ENCODE results near the gene MYO1B.
A peak's percentile ranks its signal among the peaks of the same experiment; 100 is the strongest.

MYO1B gene

DNA sequence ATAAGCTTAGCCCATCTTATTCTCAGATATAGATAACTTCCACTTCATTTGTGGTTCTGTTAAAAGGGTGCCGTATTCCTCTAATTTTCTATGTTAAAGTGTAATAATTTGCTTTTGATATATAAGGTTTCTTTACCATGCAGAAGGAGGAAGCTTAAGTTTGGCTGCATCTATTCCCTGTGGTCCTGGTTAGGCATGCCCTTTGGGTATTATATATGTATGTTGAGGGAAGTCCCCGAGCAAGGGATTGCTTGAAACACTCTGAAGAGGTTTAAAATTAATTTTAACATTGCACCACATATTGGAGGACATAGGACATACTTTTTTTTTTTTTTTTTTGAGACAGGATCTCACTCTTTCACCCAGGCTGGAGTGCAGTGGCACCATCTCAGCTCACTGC, 16.9 kb upstream of the MYO1B start:
- no peak for DNase-seq

GRCh38 chr2:191228861-191229260, 16.3 kb upstream of the MYO1B start:
- no peak for DNase-seq

GRCh38 chr2:191230174-191230573, 15.0 kb upstream of the MYO1B start:
- DNase-seq, result peak; percentile 53 to 88

DNA sequence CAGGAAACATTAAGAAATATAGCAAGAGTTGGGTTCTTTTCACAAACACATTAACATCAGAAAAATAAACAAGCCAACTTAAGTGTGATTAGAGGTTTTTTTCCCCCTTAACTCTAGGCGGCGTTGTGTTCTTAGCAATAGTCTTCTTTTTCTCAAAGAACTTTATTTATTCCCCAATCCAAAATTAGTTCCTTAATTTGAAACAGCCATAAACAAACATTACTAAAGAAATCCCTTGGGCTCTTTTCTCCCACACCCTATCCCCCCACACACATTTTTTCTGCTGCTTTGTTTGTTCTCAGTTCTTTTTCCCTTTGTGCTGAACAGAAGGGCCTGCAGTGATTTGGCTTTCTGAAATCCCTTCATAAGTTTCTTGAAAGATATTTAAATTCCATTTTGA, 13.2 kb upstream of the MYO1B start:
- DNase-seq, result peak in 1 of 2 donors; percentile 23

DNA sequence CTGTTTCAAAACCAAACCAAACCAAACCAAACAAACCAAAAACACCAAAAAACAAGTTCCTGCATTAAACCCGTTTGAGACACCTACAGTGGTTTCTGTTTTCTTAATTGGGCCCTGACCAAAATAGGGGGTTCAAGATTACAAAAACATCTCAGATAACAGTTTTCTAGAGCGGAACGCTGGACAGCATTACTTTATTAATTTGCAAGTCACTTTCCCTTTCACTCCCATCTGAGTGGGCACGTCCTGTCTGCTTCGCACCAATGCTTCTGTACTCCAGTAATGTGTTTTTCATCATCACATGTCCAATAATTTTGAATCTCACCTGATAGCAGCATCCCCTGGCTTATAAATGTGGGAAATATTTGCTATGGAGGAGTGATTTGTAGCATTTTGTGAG, 11.7 kb upstream of the MYO1B start:
- DNase-seq, result no peak

DNA sequence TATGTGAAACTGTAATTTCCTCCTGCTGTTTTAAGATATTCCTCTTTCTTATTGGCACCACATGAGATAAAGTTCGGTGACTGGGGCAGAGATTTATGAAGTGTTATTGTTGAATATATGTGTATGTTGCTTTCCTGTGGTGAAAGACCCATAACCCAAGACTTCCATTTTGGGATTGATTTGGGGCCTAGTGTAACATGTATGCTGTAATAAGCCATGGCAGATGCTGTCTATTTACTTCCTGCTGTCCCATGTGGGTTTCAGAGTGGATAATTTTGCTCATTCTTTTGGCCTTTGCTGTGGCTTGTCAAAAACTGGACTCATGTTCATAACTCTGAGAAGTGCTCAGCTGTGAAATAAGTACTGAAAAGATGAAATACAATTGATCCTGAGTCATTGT, 10.8 kb upstream of the MYO1B start:
- DNase-seq, result no peak

DNA sequence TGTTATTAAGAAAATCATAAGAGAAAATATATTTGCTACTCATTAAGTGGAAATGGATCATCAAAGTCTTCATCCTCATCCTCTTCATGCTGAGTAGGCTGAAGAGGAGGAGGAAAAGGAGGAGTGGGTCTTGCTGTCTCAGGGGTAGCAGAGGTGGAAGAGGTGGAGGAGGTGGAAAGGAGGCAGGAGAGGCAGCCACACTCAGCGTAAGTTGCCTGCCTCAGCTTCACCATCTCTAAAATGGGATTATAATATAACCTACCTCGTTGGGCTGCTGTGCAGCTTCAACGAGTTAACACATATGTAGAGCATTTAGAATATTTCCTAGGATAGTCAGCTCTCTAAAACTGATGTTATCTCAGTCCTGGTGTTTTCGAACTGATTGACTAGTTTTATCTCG, 4.3 kb upstream of the MYO1B start:
- DNase-seq, result no peak

DNA sequence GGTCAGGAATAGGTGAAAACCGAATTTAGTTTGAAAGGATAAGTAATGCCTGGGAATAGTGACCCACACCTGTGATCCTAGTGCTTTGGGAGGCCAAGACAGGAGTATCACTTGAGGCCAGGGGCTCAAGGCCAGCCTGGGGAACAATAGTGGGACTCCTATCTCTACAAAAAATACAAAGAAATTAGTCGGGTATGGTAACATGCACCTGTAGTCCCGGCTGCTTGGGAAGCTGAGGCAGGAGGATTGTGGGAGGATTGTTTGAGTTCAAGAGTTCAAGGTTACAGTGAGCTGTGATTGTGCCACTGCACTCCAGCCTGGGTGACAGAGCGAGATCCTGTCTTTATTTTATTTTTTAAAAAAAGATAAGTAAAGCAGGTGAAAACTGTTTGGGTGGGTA, 3.8 kb upstream of the MYO1B start:
- DNase-seq, result no peak

DNA sequence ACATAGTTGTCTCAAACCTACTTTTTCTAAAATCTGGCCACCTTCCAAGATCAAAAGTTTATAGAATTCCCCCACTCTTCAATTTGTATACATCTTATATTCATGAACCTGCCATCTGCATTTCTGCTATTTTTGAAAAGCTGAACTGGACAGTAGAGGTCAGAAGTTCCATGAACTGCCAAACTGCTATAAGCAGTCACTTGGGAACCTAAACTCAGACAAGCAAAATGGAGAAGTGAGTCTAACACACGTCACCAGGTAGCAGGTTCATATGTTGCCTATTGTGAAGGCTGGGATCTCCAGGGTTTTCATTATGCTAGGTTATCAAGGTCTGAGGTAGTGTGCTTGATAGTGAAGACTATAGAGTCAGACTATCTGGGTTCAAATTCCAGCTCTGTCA, 2.0 kb upstream of the MYO1B start:
- DNase-seq, result no peak

GRCh38 chr2:191244350-191244749, 854 bp upstream of the MYO1B start:
- DNase-seq, result no peak

GRCh38 chr2:191245869-191246531, 796 bp downstream of the MYO1B start:
- DNase-seq, result no peak

- no peak for DNase-seq
These were observed 1.7 kb downstream of the MYO1B start for GRCh38 chr2:191246820-191247380.

GRCh38 chr2:191247381-191248057, 2.3 kb downstream of the MYO1B start:
- peak; percentile 80 to 97 for DNase-seq

GRCh38 chr2:191249156-191249813, 4.1 kb downstream of the MYO1B start:
- peak in 1 of 2 donors; percentile 55 for DNase-seq

- DNase-seq, result no peak
These were observed 5.2 kb downstream of the MYO1B start for GRCh38 chr2:191250400-191250799.

DNA sequence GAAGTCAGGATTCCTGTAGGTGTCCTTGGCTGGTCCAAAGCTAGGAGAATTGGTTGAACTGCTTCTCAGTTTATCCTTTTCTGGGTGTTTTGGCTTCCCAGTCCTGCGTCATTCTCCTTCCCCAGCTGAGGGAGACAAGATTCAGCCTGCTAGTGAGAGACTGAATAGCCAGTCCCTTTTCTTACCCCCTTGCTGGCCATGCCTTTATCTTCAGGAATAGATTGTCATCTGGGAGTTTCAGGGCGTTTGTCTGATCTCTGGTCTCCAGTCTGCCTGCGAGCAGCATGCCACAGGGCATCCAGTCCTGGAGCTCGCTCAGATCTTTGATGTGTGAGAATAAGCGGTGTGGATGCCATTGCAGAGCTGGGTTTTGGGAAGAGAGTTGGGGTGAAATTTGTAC, 5.8 kb downstream of the MYO1B start:
- no peak for DNase-seq

GRCh38 chr2:191252699-191253098, 7.5 kb downstream of the MYO1B start:
- DNase-seq, result no peak

- peak in 1 of 2 donors; percentile 21 for DNase-seq
These were observed 8.3 kb downstream of the MYO1B start for GRCh38 chr2:191253476-191253875.

DNA sequence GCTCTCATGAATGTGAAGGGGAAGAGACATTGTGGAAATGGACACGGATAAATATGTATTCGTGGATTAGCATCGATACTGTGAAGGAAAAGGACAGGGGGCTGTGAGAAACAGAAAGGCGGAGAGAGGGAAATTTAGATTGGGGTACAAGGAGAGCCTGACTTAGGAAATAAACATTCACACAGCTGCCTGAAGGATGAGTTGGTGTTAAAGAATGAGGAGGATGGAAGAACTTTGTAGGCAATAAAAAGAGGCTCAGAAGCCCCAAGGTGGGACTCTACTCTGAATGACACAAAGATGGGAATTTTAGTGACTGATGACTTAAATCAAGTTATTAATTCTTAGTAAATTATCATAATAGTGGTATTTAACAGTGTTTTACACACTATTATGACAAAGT, 10.1 kb downstream of the MYO1B start:
- no peak for DNase-seq

- no peak for DNase-seq
These were observed 10.6 kb downstream of the MYO1B start for GRCh38 chr2:191255756-191256312.

DNA sequence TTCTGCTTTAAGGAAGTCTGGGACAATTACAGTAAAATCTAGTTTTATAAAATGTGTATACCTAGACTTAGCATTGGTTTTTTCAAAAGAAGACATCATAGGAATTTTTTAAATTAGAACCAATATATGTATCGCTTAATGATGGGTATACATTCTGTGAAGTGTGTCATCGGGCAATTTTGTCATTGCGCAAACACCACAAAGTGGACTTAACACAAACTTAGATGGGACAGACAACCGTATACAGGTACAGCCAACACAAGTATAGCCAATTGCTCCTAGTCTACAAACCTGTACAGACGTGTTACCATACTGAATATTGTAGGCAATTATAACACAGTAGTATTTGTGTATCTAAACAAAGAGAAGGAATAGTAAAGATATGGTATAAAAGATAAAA, 12.7 kb downstream of the MYO1B start:
- DNase-seq, result no peak

GRCh38 chr2:191258996-191259395, 13.8 kb downstream of the MYO1B start:
- no peak for DNase-seq

DNA sequence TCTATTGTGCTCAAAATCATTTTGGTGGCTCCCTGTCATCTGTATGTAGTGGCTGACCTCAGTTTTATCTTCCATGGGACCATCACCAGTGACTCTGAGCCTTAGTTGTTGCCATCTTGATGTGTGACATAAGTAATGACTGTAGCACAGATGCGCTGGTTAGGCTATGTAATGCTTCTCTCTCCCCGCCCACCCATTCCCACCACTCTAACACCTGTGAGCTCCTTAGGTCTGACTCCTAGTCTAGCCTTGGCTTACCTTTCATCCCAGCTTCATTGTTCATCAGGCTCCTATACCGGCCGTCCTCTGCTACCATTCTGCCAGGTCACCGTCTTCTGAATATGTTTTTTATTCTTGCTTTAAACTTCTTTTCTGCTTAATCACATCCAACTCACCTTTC, 17.2 kb downstream of the MYO1B start:
- DNase-seq, result no peak

DNA sequence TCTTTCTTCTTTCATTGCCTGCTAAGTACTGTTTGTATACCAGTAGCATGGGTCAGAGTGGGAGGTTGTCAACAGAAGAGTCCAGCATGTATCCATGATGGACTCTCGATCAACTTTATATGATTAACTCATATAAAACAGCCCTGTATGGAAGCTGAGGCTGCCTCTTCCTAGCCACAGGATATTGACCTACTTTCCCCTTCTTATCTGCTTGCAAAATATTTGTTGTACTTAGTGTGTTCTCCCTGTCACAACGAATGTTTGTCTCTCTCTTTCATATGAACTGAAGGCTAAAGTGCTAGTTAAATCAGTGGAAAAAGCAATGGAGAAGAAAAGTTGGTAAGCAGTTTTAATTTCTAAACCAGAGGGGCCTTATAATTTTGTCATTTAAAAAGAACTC, 17.8 kb downstream of the MYO1B start:
- DNase-seq, result no peak
